Astrocyte of the cerebellum (primary cell): Measurements from ENCODE around the gene EVL.

Source experiments
- DNase-seq: peaks from one replicate; pipeline ENCODE4 v3.0.0-alpha.2; 2011; ENCODE audit warnings: low read depth
- H3K4me3 ChIP-seq: 2 replicates; pipeline ENCODE4 v1.5.1; 2011; ENCODE audit warnings: mild to moderate bottlenecking, low read depth, low read length, moderate library complexity
- in situ Hi-C: cut with HindIII; loops from 2 replicates; pipeline ENCODE4 v1.10.0; 2017; ENCODE audit warnings: low sequenced_read_pairs
- TF ChIP-seq, protein P1 (sequence below): IDR thresholded peaks from 2 replicates; pipeline ENCODE4 v1.5.1; 2012; ENCODE audit warnings: low read length, low read depth, moderate library complexity, mild to moderate bottlenecking; ENCODE audit errors: missing control alignments

Gene EVL

DNA sequence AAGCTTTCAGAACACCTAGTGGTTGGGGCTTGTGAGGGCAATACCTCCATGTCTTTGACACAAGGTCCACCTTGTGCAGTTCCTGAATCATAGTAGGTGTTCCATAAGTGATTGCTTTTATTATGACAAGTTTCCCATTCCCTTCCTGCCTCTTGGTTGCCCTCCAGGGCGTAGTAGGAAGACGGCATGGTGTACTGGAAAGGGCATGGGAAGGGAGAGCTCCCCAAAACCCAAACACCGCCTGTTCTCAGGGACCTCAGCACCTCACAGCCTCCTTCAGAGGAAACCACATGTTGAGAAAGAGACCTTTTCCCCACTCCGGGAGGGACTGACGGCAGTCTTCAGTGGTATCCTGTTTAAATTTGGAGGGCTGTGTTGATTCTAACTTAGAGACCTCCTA, 21.1 kb downstream of the EVL start:
- in situ Hi-C loops: no loop called here
- TF ChIP-seq, protein P1, sequence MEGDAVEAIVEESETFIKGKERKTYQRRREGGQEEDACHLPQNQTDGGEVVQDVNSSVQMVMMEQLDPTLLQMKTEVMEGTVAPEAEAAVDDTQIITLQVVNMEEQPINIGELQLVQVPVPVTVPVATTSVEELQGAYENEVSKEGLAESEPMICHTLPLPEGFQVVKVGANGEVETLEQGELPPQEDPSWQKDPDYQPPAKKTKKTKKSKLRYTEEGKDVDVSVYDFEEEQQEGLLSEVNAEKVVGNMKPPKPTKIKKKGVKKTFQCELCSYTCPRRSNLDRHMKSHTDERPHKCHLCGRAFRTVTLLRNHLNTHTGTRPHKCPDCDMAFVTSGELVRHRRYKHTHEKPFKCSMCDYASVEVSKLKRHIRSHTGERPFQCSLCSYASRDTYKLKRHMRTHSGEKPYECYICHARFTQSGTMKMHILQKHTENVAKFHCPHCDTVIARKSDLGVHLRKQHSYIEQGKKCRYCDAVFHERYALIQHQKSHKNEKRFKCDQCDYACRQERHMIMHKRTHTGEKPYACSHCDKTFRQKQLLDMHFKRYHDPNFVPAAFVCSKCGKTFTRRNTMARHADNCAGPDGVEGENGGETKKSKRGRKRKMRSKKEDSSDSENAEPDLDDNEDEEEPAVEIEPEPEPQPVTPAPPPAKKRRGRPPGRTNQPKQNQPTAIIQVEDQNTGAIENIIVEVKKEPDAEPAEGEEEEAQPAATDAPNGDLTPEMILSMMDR: no peak
- DNase-seq: no peak
- no peak overlapping the region for H3K4me3 ChIP-seq

DNA sequence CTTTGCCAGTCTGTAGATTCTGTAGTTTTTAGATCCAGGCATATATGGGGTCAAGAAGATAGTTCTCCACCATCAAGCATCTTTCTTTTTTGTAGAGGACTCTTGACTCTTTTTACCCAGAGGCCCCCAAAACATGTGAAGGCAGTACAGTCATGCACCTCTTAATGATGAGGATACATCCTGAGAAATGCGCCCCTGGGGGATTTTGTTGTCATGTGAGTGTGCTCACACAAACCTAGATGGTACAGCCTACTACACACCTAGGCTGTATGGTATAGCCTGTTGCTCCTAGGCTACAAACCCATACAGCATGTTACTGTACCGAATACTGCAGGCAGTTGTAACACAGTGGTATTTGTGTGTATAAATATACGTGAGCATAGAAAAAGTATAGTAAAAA, 23.0 kb downstream of the EVL start:
- no peak overlapping the region for H3K4me3 ChIP-seq
- DNase-seq: no peak
- TF ChIP-seq, protein P1: no peak
- in situ Hi-C loops: no loop called here

DNA sequence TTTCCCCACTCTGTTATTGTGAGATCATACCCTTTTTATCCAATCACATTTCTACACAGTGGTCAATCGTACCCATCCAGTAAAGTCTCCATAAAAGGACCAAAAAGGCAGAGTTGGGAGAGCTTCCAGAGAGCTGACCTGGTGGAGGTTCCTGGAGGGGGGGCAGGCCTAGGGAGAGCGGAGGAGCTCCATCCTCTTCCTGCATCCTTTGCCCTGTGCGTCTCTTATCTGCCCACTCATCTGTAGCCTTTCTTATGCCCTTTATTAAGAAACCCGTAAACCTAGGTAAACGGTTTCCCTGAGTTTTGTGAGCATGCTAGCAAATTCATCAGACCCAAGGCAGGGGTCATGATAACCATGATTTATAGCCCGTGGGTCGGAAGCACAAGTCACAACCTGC, 26.2 kb downstream of the EVL start:
- in situ Hi-C loops: no loop called here
- H3K4me3 ChIP-seq: no peak overlapping the region
- DNase-seq: no peak
- TF ChIP-seq, protein P1: no peak

DNA sequence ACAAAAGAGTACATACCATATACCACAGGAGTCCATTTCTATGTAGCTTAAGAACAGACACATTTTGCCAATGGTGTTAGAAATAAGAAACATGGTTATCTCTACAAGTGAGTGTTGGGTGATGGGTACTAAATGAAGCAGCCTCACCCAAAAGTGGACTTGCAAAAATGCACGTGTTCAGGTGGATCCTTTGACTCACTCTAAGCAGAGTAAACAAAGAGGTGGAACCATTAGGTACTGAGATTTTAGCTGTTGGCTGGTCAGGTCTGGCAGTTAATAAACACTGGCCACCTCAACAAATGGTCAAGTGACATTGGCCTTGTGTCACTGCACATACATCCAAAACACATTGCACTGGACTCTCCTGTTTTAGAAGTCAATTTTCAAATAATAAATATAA, 27.6 kb downstream of the EVL start:
- TF ChIP-seq, protein P1: no peak
- no peak overlapping the region for H3K4me3 ChIP-seq
- in situ Hi-C loops: no loop called here
- no peak for DNase-seq

DNA sequence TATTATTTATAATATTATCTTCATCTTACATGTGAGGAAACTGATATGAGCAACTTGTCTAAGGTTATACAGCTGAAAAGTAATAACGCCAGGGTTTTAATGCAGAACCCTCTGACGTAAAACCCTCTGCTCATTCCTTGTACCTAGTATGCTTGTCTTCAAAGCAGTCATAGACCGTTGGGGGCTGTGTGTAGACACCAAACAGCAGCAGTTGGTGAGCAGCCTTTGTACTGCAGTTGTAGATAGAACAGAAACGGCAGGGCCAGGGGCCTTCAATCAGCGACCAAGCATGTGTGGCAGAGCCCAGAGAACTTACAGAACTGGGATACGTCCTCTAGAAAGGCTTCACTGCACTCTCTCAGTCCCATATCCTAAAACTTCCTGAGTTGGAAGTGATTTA, 28.1 kb downstream of the EVL start:
- TF ChIP-seq, protein P1: no peak
- in situ Hi-C loops: no loop called here
- no peak overlapping the region for H3K4me3 ChIP-seq

DNA sequence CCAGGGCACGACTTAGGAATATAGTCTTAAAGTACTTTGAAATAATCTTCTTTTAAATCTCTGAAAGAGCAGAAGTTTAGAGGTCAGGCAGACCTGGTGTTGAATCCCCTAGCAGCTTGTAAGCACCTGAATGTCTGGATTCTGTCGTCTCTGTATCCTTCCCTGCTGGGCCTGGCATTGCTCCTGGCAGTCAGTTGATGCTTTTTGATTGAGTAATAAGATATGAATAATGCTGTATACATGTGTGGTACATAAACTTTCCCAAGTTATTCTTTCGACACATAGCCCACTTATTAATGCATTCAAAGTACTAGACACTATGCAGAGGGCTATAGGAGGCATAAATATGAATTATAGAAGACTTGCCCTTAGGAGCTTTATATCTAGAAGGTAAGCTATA, 31.4 kb downstream of the EVL start:
- in situ Hi-C loops: no loop called here
- peak; percentile 53 for DNase-seq
- no peak overlapping the region for H3K4me3 ChIP-seq
- TF ChIP-seq, protein P1: no peak

More for the DNA sequence above, 28.1 kb downstream of the EVL start:
- DNase-seq: no peak

DNA sequence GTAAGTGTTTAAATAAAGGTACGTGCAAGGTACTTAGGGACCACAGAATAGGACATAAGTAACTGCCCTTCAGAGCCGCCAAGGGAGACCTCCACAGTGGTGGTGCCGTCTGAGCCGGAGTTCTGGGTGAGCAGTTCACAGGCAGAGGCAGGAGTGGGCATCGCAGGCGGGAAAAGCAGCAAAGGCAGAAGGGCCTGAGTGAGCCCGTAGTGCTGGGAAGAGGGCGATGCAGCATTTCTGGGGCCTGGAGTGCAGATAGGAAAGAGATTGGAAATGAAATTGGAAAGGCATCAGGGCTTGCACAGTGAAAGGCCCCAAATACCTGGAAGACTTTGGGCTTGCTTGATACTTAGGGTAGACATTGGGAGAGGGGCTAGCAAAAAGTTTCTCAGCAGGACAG, 32.9 kb downstream of the EVL start:
- in situ Hi-C loops: no loop called here
- TF ChIP-seq, protein P1: no peak
- H3K4me3 ChIP-seq: no peak overlapping the region
- DNase-seq: no peak
